ENCODE data around the gene SYNPR. TPM values are rescaled to one million over a fixed set of nuclear protein-coding genes. Genes with fewer than 3 reads are reported as not detected.

Gene SYNPR
- total RNA-seq, 5 donors from 2014 or later (not counting 1 experiment from before 2014, with no cell fraction given): not detected

GRCh38 chr3:63344661-63345060, 66.6 kb downstream of the SYNPR start:
- no peak overlapping the region for H3K4me3 ChIP-seq (ENCODE audit: control insufficient read depth in 1 of 2, extremely low read depth in 1 of 2, low read length in 1 of 2)
- no peak overlapping the region for H3K27ac ChIP-seq (ENCODE audit: low read length)
- ATAC-seq (replicated peaks in 1 of 4): no peak
- peaks cover 3 to 11% of the 10 kb centered on the region in 2 donors for H3K27me3 Mint-ChIP-seq
- no peaks in the 10 kb centered on the region for H3K4me1 ChIP-seq (ENCODE audit: control insufficient read depth in 1 of 2, extremely low read depth in 1 of 2, insufficient read depth in 2 of 2, low read length in 2 of 2)
- WGBS (ENCODE audit: insufficient coverage): 100% methylated on average over 1 of the region's 3 CpGs
- H3K36me3 ChIP-seq (ENCODE audit: control insufficient read depth in 2 of 2, extremely low read depth in 1 of 2, insufficient read depth in 1 of 2, low read length in 1 of 2): no peaks in the 10 kb centered on the region
- H3K4me1 Mint-ChIP-seq: peaks cover 0 to 3% (median 3%) of the 10 kb centered on the region in 3 donors
- H3K9me3 Mint-ChIP-seq: peaks cover 0 to 8% (median 6%) of the 10 kb centered on the region in 3 donors
- CTCF ChIA-PET: no interaction called here
- H3K27ac Mint-ChIP-seq: no peak overlapping the region
- H3K27me3 ChIP-seq (replicated peaks in 1 of 2; ENCODE audit: control insufficient read depth in 2 of 2, extremely low read depth in 1 of 2, insufficient read depth in 2 of 2, low read length in 1 of 2): peaks cover 0 to 2% of the 10 kb centered on the region in 2 experiments
- POLR2A ChIA-PET: interaction anchor here in 1 of 2 donors (0.7 kb wide), 1 partner anchor 19 kb away, joined by 7 read pairs; no protein-coding TSS in a partner anchor
- H3K4me3 Mint-ChIP-seq: no peak overlapping the region
- DNase-seq: no peak
- no peaks in the 10 kb centered on the region for H3K9me3 ChIP-seq
- H3K36me3 Mint-ChIP-seq: no peaks in the 10 kb centered on the region

DNA sequence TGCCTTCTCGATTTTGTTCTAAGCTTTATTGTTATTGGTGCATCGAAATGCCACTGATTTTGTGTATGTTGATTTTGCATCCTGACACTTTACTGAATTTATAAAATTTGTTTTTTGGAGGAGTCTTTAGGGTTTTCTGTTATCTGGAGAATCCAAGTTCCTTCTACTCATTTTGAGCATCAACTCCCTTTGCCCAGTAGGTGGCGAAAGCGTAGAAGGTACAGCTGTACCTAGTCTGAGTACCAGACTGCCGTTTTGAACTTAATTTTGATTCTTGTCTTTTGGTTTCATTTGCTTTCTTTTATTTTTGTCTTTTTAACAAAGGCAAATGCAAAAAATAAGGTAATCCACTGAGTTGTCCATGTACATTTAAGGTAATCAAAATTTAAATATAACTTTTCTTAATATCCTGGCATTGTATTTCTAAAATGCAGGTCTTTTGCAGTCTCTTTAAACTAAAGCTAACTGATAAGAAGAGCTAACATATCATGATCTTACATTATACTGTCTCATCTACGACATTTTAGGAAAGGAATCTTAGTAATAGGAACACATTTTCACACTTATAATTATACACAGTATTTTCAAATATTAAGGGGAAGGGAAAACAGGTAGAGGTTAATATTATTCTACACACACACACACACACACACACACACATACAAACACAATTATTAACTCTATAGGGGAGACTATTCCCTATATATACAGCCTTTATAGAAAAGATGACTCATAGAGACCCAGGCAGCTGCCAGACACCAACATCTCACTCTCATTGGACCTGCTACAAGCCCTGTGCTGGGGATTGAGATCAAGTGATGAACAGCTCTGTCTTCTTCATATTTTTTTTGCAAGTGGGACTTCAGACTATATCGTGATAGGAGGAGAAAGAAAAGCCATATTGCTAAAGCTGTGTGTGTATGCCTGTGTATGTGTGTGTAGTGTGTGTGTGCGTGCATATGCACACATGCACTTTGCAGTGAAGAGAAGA, 71.8 kb downstream of the SYNPR start:
- H3K4me3 ChIP-seq (ENCODE audit: control insufficient read depth in 1 of 2, extremely low read depth in 1 of 2, low read length in 1 of 2): no peak overlapping the region
- no peaks in the 10 kb centered on the region for H3K9me3 Mint-ChIP-seq
- H3K36me3 Mint-ChIP-seq: no peaks in the 10 kb centered on the region
- no peaks in the 10 kb centered on the region for H3K27me3 ChIP-seq (replicated peaks in 1 of 2; ENCODE audit: control insufficient read depth in 2 of 2, extremely low read depth in 1 of 2, insufficient read depth in 2 of 2, low read length in 1 of 2)
- no peaks in the 10 kb centered on the region for H3K4me1 Mint-ChIP-seq
- CTCF ChIA-PET: interaction anchor here (0.6 to 1.6 kb wide), 3 partner anchors 102 to 468 kb away, joined by 3 to 4 read pairs (median 3); no protein-coding TSS in a partner anchor
- DNase-seq (peak in 8 of 35 experiments; percentile 2 to 31 (median 8)), ATAC-seq (replicated peaks in 1 of 4) (no peak)
- POLR2A ChIA-PET: no interaction called here
- H3K27ac ChIP-seq (ENCODE audit: low read length): no peak overlapping the region
- H3K27ac Mint-ChIP-seq: peak overlapping the region in 1 of 2 donors; percentile 44
- no peak overlapping the region for H3K4me3 Mint-ChIP-seq
- H3K27me3 Mint-ChIP-seq: peaks cover 21 to 23% of the 10 kb centered on the region in 2 donors
- H3K4me1 ChIP-seq (ENCODE audit: control insufficient read depth in 1 of 2, extremely low read depth in 1 of 2, insufficient read depth in 2 of 2, low read length in 2 of 2): no peaks in the 10 kb centered on the region
- H3K36me3 ChIP-seq (ENCODE audit: control insufficient read depth in 2 of 2, extremely low read depth in 1 of 2, insufficient read depth in 1 of 2, low read length in 1 of 2): no peaks in the 10 kb centered on the region
- WGBS (ENCODE audit: insufficient coverage): 100% methylated on average over 1 of the region's 8 CpGs
- no peaks in the 10 kb centered on the region for H3K9me3 ChIP-seq

DNA sequence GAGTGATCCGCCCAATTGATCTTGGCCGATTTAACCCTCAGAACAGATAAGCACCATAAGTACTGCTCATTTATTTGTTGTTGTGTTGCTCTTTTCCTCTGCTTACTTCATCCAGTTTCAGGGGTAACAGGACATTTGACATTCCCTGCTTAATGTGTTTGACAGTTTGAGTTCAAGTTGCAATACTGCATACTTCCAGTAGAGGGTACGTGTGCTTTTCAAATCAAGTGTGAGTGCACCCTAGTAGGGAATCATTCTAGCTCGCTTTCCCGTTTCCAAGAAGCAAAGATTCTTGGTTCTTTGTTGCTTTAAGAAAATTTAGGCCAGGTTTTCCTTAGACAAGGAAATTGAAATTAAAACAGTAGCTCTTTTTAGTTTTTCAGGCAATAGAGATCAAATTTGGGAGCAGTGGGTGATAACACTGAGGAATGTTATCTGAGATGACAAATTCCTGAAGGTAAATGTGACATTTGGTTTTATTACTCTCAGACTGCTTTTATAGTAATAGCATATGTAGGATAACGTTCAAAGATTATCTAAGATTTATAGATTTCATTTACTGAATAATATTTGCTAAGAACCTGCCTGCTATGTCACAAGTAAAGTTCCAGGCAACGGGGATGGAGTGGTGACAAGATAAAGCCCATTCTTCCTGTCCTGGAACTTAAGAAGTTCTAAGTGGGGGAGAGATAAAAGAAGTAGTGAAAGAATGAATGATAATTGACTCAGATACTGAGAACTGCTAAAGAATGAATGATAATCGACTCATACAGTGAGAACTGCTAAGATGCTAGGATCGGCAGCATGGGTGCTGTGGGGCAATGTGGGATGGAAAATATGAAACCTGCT, 73.3 kb downstream of the SYNPR start:
- Histone ChIP-seq H3K27me3 (replicated peaks in 1 of 2; ENCODE audit: control insufficient read depth in 2 of 2, extremely low read depth in 1 of 2, insufficient read depth in 2 of 2, low read length in 1 of 2) (no peaks in the 10 kb centered on the region), H3K4me1 (ENCODE audit: control insufficient read depth in 1 of 2, extremely low read depth in 1 of 2, insufficient read depth in 2 of 2, low read length in 2 of 2) (no peaks in the 10 kb centered on the region), H3K4me3 (ENCODE audit: control insufficient read depth in 1 of 2, extremely low read depth in 1 of 2, low read length in 1 of 2) (no peak overlapping the region), H3K27ac (ENCODE audit: low read length) (no peak overlapping the region), H3K36me3 (ENCODE audit: control insufficient read depth in 2 of 2, extremely low read depth in 1 of 2, insufficient read depth in 1 of 2, low read length in 1 of 2) (no peaks in the 10 kb centered on the region), H3K9me3 (no peaks in the 10 kb centered on the region)
- peaks cover 24 to 31% of the 10 kb centered on the region in 2 donors for H3K27me3 Mint-ChIP-seq
- WGBS (ENCODE audit: insufficient coverage): 58% methylated on average over 6 of the region's 9 CpGs
- ATAC-seq (replicated peaks in 1 of 4) (no peak), DNase-seq (peak in 1 of 35 experiments; percentile 37)
- no peaks in the 10 kb centered on the region for H3K36me3 Mint-ChIP-seq
- ChIA-PET CTCF (interaction anchor here in 1 of 2 donors (1.2 kb wide), 1 partner anchor 7 kb away, joined by 3 read pairs; no protein-coding TSS in a partner anchor), POLR2A (no interaction called here)
- H3K27ac Mint-ChIP-seq: no peak overlapping the region
- no peak overlapping the region for H3K4me3 Mint-ChIP-seq
- H3K4me1 Mint-ChIP-seq: no peaks in the 10 kb centered on the region
- no peaks in the 10 kb centered on the region for H3K9me3 Mint-ChIP-seq

GRCh38 chr3:63352008-63352279, 73.8 kb downstream of the SYNPR start:
- 58% methylated on average over 2 of the region's 2 CpGs for WGBS (ENCODE audit: insufficient coverage)
- Mint-ChIP-seq H3K9me3 (no peaks in the 10 kb centered on the region), H3K4me3 (no peak overlapping the region), H3K36me3 (no peaks in the 10 kb centered on the region), H3K27ac (no peak overlapping the region), H3K27me3 (peaks cover 24 to 31% of the 10 kb centered on the region in 2 donors), H3K4me1 (no peaks in the 10 kb centered on the region)
- Histone ChIP-seq H3K4me1 (ENCODE audit: control insufficient read depth in 1 of 2, extremely low read depth in 1 of 2, insufficient read depth in 2 of 2, low read length in 2 of 2) (no peaks in the 10 kb centered on the region), H3K36me3 (ENCODE audit: control insufficient read depth in 2 of 2, extremely low read depth in 1 of 2, insufficient read depth in 1 of 2, low read length in 1 of 2) (no peaks in the 10 kb centered on the region), H3K9me3 (no peaks in the 10 kb centered on the region), H3K27me3 (replicated peaks in 1 of 2; ENCODE audit: control insufficient read depth in 2 of 2, extremely low read depth in 1 of 2, insufficient read depth in 2 of 2, low read length in 1 of 2) (no peaks in the 10 kb centered on the region), H3K4me3 (ENCODE audit: control insufficient read depth in 1 of 2, extremely low read depth in 1 of 2, low read length in 1 of 2) (no peak overlapping the region), H3K27ac (ENCODE audit: low read length) (no peak overlapping the region)
- DNase-seq (no peak), ATAC-seq (replicated peaks in 1 of 4) (no peak)
- POLR2A ChIA-PET: no interaction called here
- CTCF ChIA-PET: interaction anchor here in 1 of 2 donors (1.2 kb wide), 1 partner anchor 8 kb away, joined by 3 read pairs; no protein-coding TSS in a partner anchor

GRCh38 chr3:63353383-63353782, 75.3 kb downstream of the SYNPR start:
- Mint-ChIP-seq H3K4me1 (no peaks in the 10 kb centered on the region), H3K27ac (no peak overlapping the region), H3K9me3 (no peaks in the 10 kb centered on the region), H3K27me3 (peaks cover 26 to 28% of the 10 kb centered on the region in 2 donors), H3K4me3 (no peak overlapping the region), H3K36me3 (no peaks in the 10 kb centered on the region)
- Histone ChIP-seq H3K27ac (ENCODE audit: low read length) (no peak overlapping the region), H3K4me1 (ENCODE audit: control insufficient read depth in 1 of 2, extremely low read depth in 1 of 2, insufficient read depth in 2 of 2, low read length in 2 of 2) (no peaks in the 10 kb centered on the region), H3K9me3 (no peaks in the 10 kb centered on the region), H3K27me3 (replicated peaks in 1 of 2; ENCODE audit: control insufficient read depth in 2 of 2, extremely low read depth in 1 of 2, insufficient read depth in 2 of 2, low read length in 1 of 2) (no peaks in the 10 kb centered on the region), H3K4me3 (ENCODE audit: control insufficient read depth in 1 of 2, extremely low read depth in 1 of 2, low read length in 1 of 2) (no peak overlapping the region), H3K36me3 (ENCODE audit: control insufficient read depth in 2 of 2, extremely low read depth in 1 of 2, insufficient read depth in 1 of 2, low read length in 1 of 2) (no peaks in the 10 kb centered on the region)
- WGBS (ENCODE audit: insufficient coverage): 92% methylated on average over 3 of the region's 5 CpGs
- POLR2A ChIA-PET: no interaction called here
- no peak for DNase-seq
- no peak for ATAC-seq (replicated peaks in 1 of 4)
- CTCF ChIA-PET: no interaction called here

DNA sequence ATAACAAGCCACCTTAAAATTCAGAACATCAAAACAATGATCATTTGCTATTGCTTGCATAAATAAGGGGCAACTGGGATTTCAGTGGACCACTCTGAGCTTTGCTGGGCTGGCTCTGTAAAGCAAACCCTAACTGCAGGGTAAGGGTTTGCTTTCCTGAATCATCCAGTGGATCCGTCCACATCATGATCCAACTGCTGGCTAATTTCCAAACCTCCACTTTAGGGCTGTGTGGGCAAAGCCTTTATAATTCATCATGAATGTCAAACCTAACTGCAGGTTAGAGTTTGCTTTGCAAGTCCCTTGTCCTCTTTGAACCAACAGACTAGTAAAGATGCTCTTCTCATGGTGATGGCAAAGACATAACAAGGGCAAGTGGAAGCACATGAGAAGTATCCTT, 76.1 kb downstream of the SYNPR start:
- H3K27me3 Mint-ChIP-seq: peaks cover 21 to 28% of the 10 kb centered on the region in 2 donors
- DNase-seq: no peak
- H3K36me3 ChIP-seq (ENCODE audit: control insufficient read depth in 2 of 2, extremely low read depth in 1 of 2, insufficient read depth in 1 of 2, low read length in 1 of 2): no peaks in the 10 kb centered on the region
- H3K4me3 ChIP-seq (ENCODE audit: control insufficient read depth in 1 of 2, extremely low read depth in 1 of 2, low read length in 1 of 2): no peak overlapping the region
- no peaks in the 10 kb centered on the region for H3K4me1 Mint-ChIP-seq
- ChIA-PET POLR2A (no interaction called here), CTCF (interaction anchor here in 1 of 2 donors (0.5 kb wide), 1 partner anchor 1115 kb away, joined by 5 read pairs; no protein-coding TSS in a partner anchor)
- no peak overlapping the region for H3K4me3 Mint-ChIP-seq
- no peaks in the 10 kb centered on the region for H3K9me3 Mint-ChIP-seq
- no peak for ATAC-seq (replicated peaks in 1 of 4)
- no peaks in the 10 kb centered on the region for H3K36me3 Mint-ChIP-seq
- no peaks in the 10 kb centered on the region for H3K27me3 ChIP-seq (replicated peaks in 1 of 2; ENCODE audit: control insufficient read depth in 2 of 2, extremely low read depth in 1 of 2, insufficient read depth in 2 of 2, low read length in 1 of 2)
- no peak overlapping the region for H3K27ac Mint-ChIP-seq
- H3K27ac ChIP-seq (ENCODE audit: low read length): no peak overlapping the region
- no CpG with 5 or more reads among the region's 1 CpG for WGBS (ENCODE audit: insufficient coverage)
- no peaks in the 10 kb centered on the region for H3K4me1 ChIP-seq (ENCODE audit: control insufficient read depth in 1 of 2, extremely low read depth in 1 of 2, insufficient read depth in 2 of 2, low read length in 2 of 2)
- H3K9me3 ChIP-seq: no peaks in the 10 kb centered on the region
